ENCODE results near the gene MIDN.
A peak's percentile ranks its signal among the peaks of the same experiment; 100 is the strongest.

The MIDN gene

DNA sequence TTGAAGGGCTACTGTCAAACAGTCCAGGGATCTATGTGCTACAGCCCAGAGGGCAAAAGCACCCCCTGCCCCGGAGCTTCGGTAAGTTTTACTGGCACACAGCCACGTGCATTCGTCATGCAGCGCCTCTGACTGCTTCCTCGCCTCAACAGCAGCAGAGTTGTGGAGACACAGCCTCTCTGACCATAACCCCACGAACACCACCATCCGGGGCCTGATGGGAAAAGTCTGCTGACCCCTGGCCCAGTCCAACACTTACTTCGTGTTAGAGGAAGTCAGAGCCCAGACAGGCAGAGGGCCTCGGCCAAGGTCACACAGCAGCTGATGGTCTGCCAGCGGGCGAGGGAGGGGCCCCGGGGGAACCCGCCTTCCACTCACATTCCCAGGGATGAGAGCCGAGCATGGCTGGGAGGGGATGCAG lies 15.7 kb upstream of the MIDN start:
- no peak for DNase-seq (ENCODE audit: insufficient read length, low spot score)
- TF ChIP-seq POLR2A (IDR thresholded peaks at IDR 0.05; ENCODE audit: low read depth, low read length): no peak
- peak; percentile 30 for FAIRE-seq

DNA sequence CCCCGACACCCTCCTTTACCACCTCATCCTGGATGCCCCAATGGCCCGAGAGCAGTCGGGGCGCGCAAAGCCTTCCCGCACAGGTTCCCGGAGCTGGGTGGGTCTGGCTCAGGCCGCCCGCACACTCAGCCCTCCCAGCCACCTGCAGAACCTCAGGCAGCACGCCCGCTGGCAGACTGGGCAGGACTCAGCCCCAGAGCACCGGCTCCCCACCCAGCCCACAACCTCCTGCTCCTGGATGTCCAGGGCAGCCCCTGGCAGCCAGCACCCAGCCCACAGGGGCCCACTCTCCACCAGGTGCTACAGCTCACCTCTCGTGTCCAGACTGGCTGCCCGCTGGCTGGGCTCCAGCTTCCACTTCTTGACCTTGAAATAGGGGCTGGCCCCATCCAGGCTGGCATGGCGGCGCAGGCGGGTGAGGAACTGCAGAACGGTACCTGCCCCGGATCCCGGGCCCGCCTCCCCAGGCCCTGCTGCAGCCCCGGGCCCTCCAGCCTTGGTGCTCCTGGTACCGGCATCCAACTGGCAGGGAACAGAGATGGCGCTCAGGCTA lies 15.2 kb upstream of the MIDN start:
- FAIRE-seq (no peak), DNase-seq (ENCODE audit: insufficient read length, low spot score) (no peak)
- TF ChIP-seq POLR2A (IDR thresholded peaks at IDR 0.05; ENCODE audit: low read depth, low read length): no peak

DNA sequence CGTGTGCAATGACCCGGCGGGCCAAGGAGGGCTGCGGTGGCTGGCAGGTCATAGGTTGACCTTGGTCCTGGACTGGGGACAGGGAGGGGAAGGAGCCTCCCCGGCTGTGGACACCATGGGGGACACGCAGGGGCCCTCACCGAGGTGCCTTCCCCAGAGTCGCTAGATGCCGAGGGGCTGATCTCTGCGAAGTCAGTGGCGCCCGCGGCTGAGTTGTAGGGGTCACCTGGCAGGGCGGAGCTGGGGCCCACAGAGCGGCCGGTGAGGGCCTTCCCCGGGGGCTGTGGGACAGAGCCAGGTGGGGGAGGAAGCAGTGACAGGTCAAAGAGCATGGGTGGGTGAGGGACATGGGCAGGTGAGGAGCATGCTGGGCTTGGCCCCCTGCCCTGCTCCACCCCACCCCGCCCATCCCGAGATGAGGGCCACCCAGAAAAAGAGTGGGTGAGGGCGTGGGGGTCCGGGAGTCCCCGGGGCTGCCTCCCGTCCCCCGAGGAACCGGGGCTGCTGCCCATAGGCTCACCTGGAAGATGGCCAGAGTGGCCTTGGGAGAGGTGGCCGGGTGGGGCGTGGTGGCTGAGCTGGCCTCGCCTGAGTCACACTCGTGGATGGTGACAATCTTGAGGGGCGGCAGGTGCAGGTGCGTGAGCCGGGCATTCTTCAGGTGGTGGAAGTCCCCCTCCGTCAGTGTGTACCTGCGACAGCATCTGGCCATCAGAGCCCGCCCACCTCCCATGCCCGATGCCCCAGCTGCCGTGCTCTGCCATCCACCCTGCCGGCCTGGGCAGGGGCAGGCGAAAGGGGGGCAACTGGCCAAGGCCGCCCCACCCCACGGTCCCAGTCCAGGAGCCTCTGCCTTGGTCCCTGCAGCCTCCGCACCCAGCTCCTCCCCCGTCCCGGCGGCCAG lies 14.1 kb upstream of the MIDN start:
- TF ChIP-seq POLR2A (IDR thresholded peaks at IDR 0.05; ENCODE audit: low read depth, low read length): no peak
- FAIRE-seq (no peak), DNase-seq (ENCODE audit: insufficient read length, low spot score) (no peak)

DNA sequence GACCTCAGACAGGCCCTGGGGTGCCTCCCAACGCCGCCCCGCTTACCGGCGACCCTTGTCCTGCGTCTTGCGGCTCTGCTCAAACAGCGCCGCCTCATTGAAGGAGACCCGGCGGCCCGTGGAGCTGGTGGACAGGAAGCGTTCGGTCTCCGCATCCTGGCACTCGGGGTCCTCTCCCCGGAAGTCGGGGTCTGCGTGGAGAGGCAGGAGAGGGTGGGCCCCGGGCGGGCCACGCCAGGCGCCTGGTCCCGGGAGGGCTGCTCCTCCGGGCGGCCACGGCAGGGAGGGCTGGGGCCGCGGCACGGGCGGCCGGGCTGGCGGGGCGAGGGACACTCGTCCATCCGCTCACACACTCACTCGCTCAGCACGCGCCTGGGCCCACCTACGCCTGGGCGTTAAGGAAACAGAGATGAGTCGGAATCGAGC lies 13.4 kb upstream of the MIDN start:
- FAIRE-seq (no peak), DNase-seq (ENCODE audit: insufficient read length, low spot score) (no peak)
- TF ChIP-seq POLR2A (IDR thresholded peaks at IDR 0.05; ENCODE audit: low read depth, low read length): no peak

DNA sequence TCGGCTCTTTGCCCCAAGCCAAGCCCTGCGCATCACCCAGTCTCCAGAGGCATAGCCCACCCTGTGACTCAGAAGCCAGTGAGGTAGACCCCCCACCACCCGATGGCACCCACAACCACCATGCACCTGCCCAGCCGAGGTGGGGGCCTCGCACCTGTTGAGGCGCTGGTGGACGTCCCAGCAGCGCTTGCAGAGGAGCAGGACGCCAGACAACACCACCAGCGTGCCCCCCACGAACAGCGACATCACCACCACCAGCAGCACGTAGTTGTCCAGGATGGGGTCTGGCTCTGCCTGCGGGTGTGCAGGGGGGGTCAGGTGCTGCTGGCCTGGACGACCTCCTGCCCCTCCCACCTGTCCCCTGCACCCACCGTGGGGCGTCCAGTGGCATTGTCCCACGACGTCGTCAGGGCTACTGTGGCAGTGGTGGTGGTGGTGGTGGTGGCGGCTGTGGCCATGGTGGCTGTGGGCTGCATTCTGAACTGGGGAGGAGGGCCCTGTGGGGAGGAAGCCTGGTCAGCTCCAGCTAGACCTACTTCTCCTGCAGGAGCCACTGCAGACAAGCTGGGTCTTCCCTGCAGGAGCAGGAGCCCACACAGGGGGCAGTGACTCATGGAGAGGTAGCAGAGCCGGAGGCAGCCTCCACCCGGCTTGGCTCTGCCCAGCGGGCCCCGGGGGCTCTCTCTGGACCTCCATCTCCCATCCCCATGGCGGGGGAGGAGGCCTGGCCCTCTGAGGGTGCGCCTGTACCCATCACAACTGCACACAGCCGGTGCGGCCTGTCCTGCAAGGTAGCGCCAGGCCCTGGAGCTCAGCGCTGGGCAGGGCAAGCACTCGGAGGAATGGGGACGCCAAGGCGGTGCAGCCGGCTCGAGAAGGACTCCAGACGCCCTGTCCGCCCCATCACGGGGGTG lies 12.5 kb upstream of the MIDN start:
- FAIRE-seq (no peak), DNase-seq (ENCODE audit: insufficient read length, low spot score) (peak; percentile 91)
- TF ChIP-seq POLR2A (IDR thresholded peaks at IDR 0.05; ENCODE audit: low read depth, low read length): no peak

DNA sequence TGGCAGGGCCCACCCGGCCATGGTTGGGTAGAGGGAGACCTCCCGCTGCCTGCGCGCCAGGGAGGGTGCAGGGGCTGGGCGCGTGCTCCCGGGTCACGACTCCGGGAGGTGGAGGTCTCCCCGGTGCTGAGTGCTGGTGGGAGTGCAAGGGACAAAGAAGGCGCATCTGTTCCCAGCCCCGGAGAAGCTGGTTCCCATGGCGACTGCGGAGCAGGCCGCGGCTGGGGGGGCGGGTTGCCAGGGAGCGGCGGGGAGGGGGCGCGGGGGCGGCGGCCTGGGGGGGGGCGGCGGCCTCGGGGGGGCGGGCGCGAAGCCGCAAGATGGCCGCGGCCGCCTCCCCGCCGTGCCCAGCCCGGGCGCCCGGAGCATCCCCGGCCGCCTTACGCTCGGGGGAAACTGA lies 11.8 kb upstream of the MIDN start:
- FAIRE-seq: no peak
- DNase-seq (ENCODE audit: insufficient read length, low spot score): no peak
- no peak for TF ChIP-seq POLR2A (IDR thresholded peaks at IDR 0.05; ENCODE audit: low read depth, low read length)

DNA sequence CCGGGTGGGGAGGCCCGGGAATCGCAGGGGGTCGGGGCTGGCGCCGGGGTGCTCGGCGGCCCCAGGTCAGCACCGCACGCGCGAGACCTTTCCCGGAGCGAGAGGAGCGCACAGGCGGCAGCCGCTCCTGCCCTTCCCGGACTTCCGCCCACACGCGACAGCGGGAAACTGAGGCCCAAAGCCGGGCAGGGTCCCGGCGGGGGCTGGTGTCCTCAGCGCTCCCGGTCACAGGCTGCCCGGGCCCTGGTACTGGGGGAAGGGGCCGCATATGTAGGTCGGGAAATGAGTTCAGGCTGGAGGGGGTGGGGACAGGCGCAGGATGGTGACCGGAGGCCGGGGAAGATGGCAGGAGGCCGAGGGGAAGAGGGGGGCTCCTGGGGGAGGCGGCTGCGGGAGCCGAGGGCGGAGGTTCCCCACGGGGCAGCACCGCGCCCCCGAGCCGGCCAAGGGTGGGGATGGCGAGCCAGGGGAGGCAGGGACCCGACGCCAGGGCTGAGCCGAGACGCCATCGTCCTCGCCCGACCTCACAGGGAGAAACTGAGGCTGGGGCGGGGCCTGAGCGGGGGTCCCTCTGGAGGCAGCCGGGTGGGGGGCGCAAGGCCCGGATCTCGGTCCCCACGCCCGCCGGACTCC lies 11.2 kb upstream of the MIDN start:
- DNase-seq (ENCODE audit: insufficient read length, low spot score): no peak
- no peak for FAIRE-seq
- TF ChIP-seq POLR2A (IDR thresholded peaks at IDR 0.05; ENCODE audit: low read depth, low read length): no peak

DNA sequence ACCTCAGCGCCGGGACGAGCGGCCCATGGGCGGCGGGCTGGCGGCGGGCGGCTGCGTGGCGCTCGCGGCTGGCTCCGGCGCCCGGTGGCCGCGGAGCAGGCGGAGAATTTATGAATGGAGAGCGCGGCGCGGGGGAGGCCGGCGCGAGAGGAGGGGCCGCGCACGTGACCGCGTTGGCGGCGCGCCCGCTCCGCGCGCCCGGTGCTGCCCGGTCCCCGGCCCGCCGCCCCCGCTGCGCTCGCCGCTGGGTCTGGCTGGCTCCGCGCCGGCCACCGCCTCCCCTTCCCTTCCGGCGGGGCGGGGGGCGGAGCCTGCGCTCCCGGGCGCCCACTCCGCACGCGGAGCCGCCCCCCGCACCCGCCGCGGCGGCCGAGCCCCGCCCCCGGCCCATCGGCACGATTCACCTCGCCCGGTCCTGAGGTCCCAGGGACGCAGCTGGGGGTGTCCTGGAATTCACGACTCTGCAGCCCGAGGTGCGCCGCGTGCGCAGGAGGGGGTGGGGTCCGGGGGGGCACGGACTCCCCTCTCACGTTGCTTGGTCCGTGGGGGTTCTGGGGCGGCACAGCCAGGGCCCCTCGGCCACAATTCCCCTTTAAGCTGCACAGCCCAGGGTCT lies 10.5 kb upstream of the MIDN start, which contains the start of gene CBARP:
Gene CBARP, minus strand, starts transcription at position 252 of the 615 bp plus-strand sequence. CDS start 1,905 bp downstream, outside the sequence.
- TF ChIP-seq POLR2A (IDR thresholded peaks at IDR 0.05; ENCODE audit: low read depth, low read length): no peak
- FAIRE-seq: no peak
- no peak for DNase-seq (ENCODE audit: insufficient read length, low spot score)

DNA sequence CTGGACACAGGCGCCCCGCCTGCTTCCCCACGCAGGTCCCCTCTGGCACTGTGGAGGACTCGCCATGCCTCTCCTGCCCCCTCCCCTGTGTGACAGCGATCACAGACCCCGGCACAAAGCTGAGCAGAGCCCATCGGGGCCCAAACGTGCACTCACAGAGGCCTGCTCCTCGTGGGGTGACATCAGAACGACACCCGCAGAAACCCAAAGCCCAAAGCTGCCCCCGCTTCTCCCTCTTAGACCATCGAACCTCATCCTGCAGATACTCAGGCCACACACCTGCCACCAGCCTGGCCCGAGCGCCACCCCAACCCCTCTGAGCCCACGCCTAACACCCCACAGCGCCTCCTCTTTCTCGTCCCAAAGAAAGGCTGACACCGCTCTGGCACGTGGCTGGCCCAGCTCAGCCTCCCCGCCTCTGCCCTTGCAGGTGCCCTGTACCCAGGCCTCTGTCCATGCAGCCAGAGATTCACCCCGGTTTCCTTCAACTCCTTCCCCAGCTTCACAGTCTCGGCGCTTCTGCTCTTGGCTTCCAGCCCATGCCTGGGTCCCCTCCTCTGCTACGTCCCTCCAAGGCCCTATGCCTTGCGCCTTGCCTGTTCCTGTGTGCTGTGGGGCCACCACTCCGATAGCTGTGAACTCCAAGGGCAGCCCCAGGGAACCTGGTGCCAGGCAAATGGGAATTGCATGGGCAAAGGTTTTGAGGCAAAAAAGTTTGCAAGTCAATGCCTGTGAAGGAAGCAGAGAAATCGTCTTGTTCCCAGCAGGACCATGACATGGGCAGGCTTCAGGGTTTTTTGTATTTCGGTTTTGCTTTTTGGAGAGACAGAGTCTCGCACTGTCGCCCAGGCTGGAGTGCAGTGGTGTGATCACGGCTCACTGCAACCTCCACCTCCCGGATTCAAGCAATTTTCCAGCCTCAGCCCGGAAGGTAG lies 9.7 kb upstream of the MIDN start:
- no peak for TF ChIP-seq POLR2A (IDR thresholded peaks at IDR 0.05; ENCODE audit: low read depth, low read length)
- DNase-seq (ENCODE audit: insufficient read length, low spot score) (no peak), FAIRE-seq (no peak)

DNA sequence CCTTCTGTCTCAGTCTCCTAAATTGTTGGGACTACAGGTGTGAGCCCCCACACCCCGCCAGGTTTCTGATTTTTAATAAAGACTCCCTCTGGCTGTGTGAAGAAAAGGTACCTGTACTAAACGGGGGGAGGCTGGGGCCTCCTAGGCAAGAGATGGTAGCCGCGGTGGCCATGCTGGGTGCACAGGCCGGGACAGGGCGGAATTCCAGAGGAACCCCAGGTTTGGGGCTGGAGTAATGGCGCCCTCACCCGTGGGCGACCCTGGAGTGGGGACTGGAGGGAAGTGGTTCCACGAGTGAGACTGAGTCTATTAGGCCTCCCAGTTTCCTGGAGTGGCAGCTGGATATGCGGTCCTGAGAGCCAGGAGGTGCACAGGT lies 9.0 kb upstream of the MIDN start:
- TF ChIP-seq POLR2A (IDR thresholded peaks at IDR 0.05; ENCODE audit: low read depth, low read length): no peak
- FAIRE-seq: no peak
- DNase-seq (ENCODE audit: insufficient read length, low spot score): no peak

DNA sequence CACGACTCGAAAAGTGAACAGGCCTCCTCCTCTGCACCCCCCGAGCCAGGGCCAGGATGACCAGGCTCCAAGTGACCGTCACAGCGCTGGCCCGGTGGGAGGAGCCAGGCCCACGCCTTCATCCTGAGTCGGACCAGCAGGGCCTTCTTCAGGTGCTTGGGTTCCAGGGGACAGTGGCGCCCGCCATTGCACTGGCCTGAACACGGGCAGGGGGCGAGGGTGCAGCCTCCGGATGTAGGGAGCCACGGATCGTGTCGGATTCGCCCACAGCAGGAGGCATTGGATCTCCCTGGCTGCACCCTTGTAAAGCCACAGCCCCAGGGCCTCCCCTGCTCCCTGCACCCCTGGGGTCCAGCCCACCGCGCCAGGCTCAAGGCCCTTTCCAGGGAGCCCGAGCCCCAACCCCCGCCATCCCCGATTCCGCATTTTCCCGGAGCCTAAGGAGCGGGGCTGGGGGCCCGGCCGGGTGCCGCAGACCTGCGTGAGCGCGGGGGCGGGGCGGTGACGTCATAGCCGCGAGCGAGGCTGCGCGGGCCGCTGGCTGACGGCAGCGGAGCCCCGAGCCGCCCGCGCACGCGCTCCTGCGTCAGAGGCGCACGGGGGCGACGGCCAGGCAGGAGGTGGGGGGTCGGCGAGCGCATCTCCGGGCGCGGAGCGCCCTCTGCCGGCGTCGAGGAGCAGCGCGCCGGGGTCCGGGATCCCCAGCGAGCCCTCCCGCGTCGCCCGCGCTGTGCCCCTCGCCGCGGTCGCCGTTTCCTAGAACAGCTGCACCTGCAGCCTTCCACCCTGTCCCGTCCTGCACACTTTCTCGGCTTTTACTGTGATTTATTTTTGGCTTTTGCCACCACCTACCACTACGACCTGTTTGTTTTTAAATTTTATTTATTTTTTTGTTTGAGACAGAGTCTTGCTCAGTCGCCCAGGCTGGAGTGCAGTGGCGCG lies 8.3 kb upstream of the MIDN start:
- no peak for TF ChIP-seq POLR2A (IDR thresholded peaks at IDR 0.05; ENCODE audit: low read depth, low read length)
- FAIRE-seq (no peak), DNase-seq (ENCODE audit: insufficient read length, low spot score) (peak; percentile 97)
